HG02943 (cell line): ENCODE results near the gene DGKG.

Experiments
- ATAC-seq: cut with Tn5 transposase; IDR thresholded peaks from one replicate; pipeline ENCODE4 v1.9.1; 2021; ENCODE audit warnings: mild to moderate bottlenecking, low read depth, moderate library complexity; ENCODE audit not compliant: unreplicated experiment

Gene DGKG

DNA sequence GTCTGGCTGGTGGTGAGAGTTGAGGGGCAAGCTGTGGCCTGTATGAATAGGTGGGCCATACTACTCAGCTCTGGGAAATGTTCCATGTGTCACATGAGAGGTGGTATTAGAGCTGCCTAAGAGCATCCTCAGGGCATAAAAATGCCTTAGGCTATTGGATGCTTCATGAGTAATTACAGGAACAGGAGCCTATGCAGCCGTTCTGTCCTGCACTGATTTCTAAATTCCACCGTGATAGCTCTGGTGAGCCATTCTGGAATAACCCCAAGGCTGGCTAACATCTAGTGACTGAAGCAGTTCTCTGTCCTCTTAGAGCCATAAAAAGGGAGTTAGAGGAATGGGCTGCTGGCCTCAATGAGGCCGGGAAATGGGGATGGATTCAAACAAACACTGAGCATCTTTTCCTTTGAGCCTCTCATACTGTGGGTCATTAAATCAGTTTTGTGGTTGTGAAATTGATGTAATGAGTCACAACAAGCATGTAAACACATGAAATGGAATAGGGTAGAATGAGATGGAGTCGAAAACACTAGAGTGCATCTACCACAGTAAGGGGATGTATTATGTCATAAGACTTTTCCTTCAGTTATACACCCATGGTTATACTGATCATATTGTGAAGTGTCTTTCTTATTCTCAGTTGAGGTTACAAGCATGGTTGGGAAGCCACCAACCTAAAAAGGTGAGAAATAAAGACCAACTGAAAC is 41.0 kb downstream of the DGKG start:
- no peak for ATAC-seq

DNA sequence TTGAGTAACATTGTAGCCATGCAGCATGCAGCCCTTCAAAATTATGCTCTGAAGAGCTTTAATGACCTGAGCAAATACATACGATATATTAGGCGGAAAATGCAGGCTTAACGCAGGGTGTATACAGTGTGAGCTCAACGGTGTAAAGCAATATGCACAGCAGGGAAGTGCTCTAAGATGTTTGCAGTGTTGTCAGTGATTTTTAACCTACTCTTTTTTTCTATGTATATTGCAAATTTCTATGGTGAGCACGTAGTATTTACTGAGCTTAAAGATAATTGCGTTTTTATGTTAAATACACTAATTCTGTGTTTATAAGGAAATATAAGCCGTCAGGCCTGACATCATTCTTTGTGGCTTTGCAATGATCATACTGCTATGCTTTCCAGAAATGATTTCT is 42.1 kb downstream of the DGKG start:
- ATAC-seq: no peak

DNA sequence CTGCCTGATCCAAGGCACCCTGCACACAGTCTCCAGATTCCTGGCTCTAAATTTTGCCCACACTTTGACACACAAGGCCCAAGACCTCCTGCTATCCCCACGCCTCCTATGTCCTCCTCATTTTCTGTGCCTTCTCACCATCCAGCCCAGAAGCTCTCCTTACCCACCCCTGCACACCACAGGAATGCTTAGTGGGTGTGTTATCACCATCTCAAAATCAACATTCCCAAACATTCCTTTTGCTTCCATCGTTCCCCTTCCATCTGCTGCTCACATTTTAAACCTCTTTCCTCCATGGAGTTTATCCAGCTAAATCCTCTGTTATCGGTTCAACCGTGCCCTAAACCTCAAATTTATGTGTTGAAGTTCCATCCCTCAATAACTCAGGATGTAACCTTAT is 43.9 kb downstream of the DGKG start:
- ATAC-seq: no peak

DNA sequence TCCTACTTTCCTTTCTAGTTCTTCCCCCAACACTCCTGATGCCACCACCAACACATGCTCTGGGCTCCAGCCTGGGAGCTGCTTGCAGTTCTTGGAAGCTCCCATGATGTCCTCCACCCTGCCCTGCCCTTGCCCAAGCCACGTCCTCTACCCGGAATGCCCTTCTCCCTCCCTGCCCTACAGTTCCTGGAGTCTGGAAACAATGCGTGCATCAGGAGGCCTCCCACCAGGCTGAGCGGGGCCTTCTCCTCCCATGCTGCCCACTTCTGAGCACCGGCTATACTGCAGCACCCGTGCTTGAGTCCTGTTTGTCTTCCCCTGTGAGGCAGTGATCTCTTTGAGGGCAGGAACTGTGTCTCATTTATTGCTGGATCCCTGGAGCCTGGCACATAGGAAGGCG is 44.6 kb downstream of the DGKG start:
- ATAC-seq: no peak

DNA sequence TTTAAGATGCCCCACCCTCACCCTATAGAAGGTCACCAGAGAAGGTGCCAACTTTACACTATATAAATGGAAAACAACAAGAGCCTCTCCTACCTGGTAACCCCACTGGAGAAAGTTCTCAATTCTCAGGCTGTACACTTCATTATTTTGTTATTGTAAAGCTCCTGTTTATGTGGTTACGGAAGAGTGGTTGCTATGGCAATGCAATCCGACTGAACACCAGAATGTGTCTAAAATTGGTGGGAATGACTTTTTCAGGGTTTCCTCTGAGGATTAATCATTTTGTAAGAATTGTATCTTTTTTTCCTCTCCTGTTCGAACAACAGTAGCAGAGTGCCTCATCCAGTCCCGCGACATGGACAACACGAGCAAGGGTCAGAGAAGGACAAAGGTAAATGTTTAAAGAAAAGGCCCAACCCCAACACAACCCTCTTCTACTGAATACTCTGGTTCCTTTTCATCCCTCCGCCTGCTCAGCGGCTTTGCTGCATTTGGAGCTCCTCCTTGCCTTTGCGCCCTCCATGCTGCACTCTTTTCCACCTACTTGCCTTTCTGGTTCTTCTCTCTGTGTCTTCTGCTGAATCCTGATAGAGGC is 45.3 kb downstream of the DGKG start:
- ATAC-seq: no peak

DNA sequence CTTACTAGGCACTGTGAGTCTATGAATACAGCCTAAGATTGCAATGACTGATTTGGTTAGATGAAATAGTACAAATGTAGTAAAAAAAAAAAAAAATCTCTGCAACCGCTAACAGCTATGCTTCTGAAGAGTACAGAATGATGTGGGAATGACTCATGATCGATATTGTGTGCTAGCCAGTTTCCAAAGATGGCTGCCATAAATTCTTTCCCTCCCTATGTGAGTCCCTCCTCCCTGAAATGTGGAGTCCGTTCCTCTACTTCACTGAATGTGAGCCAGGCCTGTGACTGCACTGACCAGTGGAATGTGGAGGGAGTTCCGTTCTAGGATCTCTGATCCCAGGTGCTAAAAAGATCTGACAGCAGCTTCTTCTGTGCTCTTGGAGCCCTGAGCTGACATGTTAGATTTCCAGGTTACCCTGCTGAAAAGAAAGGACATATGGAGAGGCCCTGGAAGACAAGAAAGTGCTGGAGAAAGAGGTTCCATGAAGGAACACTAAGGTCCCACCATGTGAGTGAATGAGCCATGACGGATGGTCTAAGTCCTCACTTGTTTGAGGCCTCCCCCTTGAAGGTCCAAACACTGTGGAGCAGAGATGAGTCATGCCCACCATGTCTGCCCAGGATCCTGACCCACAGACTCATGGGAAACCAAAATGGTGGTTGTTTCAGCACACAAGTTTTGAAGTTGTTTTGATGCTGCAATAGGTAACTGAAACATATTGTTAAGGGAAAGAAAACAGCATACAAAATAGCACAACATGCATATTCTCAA is 46.3 kb downstream of the DGKG start:
- ATAC-seq: no peak

DNA sequence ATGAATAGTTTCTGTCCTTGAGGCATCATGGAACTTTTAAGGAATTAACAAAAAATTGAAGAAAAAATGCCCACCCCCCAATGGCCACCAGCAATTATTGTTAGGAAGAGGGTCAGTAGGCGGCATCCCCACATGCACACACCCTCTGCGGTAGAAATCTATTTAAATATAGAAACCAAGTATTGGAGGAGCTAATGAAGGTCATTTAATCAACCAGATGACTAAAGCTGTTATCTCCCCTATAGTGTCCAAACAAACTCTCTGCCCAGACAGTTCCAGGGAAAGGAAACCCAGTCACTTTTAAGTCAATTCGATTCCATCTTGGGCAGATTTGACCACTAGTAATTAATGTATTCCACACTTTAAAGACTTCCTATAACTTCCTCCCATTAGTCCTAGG is 47.1 kb downstream of the DGKG start:
- no peak for ATAC-seq

DNA sequence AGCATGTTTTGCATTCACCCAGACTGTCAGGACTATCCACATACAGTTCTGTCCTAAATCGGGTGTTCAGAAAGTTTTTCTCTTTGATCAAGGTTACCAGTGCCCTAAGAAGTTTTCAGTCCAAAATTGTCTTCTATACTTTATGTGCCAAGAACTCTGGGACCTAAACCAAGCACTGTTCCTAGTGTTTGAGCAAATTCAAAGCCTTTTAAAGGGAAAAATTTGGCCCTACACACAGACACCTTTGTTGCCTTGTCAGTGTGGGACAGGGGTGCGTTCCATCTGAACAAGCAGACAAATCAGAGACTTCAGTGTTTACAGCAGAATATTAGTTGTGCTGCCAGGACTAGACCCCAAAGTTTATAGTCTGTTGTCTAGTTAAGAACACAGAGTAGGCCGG is 50.6 kb downstream of the DGKG start:
- ATAC-seq: no peak

DNA sequence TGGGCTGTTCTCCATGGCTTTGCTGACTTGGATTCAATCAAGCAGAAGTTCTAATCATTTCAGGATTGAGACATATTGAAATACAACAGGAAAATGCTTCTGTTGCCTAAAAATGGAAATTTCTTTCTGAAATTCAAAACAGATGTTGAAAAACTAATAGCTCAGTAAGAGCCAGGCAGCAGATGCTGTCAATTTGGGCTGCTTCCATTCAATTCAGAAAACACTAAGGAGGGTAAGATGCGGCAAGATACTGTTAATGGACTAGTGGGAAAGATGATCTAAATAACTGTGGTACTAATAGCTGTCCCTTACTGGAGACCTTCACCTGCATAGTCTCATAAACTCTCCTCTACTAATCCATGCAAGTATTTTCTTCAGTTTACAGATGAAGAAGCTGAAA is 53.5 kb downstream of the DGKG start:
- no peak for ATAC-seq

DNA sequence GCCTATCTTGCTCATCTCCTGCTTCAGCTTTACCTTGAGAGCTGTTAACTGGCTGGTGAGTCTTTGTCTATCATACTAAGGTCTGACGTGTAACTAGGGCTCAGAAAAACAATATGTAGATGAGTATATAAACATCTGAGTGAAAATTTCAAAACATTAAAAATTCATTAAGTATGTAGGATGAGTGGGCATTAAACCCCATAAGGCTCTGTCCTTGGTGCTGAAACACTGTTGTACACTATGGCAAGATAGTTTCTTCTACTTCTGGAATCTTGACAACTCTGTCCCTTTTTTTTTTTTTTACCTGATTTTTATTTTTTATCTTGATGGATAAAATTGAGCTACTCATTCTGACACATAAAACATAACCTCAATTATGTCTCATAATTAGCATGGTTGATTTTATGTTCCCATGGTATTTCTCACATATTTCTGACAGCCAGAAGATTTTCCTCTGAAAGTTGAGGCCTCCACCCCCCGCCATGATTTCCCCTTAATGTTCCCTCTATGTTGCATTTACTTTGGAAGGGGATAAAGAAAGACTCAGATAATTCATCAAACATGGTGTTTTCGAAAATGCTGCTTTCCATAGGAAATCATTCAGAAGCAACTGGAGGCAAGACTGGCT is 54.3 kb downstream of the DGKG start:
- ATAC-seq: no peak

DNA sequence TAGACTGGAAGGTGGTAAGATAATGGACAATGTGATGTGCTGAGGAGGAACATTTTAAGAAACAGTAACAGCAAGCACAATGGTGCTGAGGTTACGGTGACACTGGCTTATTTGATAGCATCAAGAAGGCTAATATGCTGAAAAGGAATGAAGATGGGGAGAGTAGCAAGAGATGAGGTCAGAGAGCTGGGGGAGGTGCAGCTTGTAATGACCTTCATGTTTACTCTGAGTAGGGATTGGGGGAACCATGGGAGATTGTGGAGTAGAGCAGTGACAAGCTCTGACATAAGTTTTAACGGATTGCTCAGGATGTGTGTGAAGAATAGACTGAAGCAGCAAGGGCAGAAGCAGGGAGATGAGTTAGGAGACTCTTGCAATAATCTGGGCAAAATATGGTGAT is 56.7 kb downstream of the DGKG start:
- no peak for ATAC-seq

DNA sequence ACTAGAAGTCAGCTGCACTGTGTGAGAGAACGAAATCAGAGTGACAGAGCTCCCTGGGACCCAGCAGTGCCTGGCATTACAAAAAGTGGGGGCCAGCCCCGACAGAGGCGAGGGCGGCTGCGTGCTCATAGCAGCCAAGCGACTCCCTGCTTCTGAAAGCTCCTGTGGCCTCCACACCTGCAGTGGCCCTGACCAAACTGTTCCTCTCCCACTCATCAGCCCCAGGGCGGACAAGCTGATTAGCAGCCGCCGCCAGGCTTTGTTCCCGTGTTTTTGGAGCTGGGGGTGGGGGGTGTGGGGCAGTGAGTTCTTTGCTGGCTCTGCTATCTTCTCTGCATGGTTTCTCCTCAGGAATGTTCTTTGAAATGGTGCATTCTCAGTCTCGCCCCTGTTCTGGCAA is 58.1 kb downstream of the DGKG start:
- ATAC-seq: no peak

DNA sequence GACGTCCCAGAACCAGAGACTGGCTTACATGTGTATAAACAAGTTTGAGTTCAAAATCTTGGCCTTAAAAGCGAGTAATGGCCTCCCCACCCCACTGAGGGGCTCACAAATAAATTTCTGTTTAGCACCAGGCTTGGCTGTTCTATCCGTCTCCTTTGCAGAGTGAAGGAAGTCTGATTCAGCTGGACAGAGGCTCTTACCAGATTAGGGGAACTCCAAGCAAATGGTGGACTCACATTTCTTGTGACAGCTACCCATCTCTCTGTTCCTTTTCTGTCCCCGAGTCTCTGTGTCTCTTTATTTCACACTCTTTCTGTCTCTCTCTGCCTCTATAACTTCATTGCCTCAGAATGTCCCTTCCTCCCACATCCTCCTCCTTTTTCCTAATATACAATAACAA is 62.7 kb downstream of the DGKG start:
- no peak for ATAC-seq

DNA sequence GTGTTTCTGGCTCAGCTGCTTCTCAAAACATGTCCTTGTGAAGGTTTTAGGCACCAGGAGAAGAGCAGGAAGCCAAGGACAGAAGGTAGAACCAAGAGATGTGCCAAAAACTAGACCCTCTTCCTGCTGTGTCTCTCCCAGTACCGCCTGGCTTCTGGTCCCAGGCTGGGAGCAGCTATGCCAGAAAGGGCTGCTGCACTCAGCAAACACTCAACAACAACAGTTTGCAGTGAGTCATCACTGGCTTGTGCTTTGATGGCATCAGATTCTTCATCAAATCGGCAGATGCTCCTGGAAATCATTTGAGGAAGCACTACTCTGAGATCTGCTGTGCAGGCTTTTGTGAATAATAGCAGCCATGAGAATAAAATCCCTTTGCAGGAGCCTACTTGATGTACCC is 63.2 kb downstream of the DGKG start:
- no peak for ATAC-seq

DNA sequence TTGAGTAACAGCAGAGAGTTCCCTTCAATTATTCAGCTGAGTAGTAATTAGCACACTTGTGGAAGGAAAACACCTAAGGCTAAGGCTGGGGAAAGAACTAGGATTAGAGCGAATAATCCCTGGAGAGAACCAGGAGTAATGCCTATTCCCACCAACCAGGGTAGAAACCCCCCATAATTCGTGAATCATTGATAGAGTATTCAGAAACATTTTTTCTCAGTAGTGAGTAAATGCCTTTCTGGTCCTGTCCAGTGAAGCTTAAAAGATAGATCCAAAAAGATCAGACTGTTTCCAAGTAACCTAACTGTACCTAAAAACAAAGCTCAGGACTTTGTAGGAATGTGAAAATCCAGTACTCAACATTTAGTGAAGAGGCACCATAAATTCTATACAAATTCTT is 71.2 kb downstream of the DGKG start:
- no peak for ATAC-seq

DNA sequence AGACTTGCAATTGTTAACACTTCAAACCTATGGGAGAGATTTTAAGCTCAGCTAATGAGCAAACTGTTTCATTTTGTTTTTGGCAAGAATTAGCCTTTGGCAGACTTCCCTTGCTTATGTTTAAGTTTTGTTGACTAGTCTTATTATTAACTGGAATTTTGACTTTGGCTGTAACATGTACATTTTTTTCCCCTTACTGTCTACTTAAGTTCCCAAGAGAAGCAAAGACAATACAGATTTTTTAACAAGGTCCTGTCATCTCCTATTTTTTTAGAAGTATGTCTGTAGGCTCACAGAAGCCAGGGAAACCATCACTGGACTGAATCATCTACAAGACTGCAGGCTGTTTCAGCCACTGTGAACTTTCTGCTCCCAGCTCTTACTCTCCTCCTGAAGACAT is 74.3 kb downstream of the DGKG start:
- ATAC-seq: no peak

DNA sequence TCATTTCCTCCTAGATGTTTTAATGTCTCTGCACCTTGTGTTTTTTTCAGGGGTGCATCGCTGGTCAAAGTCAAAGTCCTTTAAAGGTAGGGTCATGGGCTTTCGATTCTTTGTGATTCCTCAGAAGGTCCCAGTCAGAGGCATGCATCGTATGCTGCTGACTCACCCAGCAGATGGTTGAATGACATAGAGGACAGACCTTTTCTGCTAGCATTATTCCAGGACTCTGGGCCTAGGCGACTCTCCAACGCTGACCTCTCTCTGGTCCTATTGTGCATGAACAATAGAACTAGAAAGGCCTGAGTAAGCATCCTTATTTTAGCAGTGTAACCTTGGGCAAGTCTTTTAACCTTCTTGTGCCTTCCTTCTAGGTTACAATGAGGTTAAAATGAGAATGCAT is 75.9 kb downstream of the DGKG start:
- ATAC-seq: no peak

DNA sequence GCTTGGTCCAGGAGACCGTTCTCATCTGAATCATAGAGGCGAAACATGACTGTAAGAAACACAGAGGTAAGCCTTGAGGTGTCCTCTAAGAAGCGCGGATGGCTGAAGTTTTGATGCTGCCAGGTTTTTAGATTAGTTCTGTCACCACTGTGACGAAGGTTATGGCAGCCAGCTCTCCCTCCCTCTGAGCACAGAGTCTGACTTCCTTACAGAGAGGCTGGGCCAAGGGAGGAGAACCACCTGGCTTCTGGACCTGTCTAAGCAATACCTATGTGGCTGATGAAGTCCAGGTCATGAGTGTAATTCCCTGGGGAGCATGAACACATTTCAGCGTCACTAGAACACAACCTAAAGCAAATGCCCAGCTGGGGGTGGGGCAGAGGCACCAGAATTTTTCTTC is 77.4 kb downstream of the DGKG start:
- ATAC-seq: no peak

DNA sequence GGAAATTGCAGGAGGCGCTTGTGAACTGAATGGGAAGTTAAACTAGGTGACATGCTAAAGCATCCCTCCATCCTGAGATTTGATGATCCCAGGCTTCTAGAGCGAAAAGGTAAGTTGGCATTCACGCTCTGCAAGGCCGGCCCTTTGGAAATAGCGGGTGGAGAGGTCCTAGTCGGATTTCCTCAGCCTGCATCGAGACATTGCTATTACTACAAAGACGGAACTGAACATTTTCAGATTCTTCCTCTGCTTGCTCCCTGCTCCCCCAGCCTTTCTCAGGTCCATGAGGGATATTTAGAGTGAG is 77.7 kb downstream of the DGKG start:
- no peak for ATAC-seq

DNA sequence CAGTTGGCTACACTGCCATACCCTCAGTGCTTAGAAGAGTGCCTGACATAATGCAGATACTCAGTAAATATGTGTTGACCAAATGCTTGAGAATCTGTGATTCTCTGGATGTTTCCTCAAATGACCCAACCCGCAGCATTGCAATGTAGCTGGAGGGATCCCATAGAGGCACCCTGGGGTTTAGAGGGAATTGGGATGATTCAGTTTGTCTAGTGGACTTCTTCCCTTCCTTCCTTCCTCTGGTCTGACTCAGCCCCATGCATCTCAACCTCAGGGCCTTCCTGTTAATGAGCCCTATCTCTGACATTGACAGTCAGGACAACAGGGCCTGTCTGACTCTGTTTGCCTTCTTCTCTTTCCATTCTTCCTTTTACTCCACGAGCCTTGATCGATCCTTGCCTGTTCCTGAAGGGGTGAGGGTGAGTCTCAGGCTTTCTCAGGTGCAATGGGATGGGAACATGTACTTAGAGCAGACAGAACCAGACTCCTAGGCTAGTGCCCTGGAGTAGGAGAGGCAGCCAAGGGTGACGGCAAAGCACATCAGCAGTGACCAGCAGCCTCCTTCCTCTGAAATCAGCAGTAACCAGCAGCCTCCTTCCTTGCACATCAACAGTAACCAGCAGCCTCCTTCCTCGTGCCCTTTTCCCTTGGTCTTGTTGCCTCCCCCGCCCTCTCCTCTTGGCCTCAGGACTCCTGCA is 78.2 kb downstream of the DGKG start:
- ATAC-seq: no peak

DNA sequence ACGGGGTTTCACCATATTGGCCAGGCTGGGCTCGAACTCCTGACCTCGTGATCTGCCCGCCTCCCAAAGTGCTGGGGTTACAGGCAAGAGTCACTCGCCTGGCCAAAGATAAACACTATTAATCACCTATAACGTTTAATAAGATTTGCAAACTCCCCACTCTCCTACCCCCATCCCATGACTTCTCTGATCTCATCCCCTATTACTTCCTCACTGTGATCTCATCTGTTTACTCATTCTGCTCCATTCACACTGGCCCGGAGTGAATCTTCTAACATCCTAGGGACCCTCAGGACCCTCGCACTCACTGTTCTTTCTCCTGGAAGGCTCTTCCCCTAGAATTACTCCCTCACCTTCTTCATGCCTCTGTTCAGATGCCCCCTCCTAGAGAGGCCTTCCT is 78.9 kb downstream of the DGKG start:
- no peak for ATAC-seq
